ENCODE data around the gene TGFB2.

GRCh38 chr1:218297461-218297860 lies 47.7 kb upstream of the TGFB2 start:
- TF ChIP-seq POLR2A (IDR thresholded peaks at IDR 0.05) = no peak
- no peak for TF ChIP-seq CTCF (IDR thresholded peaks at IDR 0.05 in 8 of 11, conservative IDR thresholded peaks at IDR 0.05 in 3 of 11)
- TF ChIP-seq POLR2AphosphoS5 (IDR thresholded peaks at IDR 0.05) = no peak
